CD14-positive monocyte (primary cell): ENCODE results near the gene MED26. TPM values are rescaled to one million over a fixed set of nuclear protein-coding genes. Genes with fewer than 3 reads are reported as not detected.

Source experiments
- DNase-seq, 3 donors: peaks; one replicate each; pipeline ENCODE4 v3.0.0-alpha.2; 2011 to 2022
- H2AFZ ChIP-seq: 2 replicates; pipeline ENCODE4 v1.6.0; 2012; ENCODE audit warnings: mild to moderate bottlenecking, low read depth, low read length, inconsistent platforms; ENCODE audit not compliant: insufficient read depth, poor library complexity, severe bottlenecking
- H3K27ac ChIP-seq, 2 donors: 1 replicate in 1 of 2; 2 replicates in 1 of 2; pipeline ENCODE4 v1.5.1; 2012 to 2013; ENCODE audit warnings: low read length in 2 of 2, control low read depth in 1 of 2, inconsistent platforms in 1 of 2, low read depth in 1 of 2, mild to moderate bottlenecking in 1 of 2
- H3K27me3 ChIP-seq, 2 donors: one replicate each; pipeline versions ENCODE4 v1.6.0 to v1.6.1; 2011 to 2013; ENCODE audit warnings: low read length in 2 of 2; ENCODE audit not compliant: control insufficient read depth in 2 of 2, insufficient read depth in 2 of 2
- H3K36me3 ChIP-seq, 2 donors: replicated peaks in 1 of 2; 1 replicate in 1 of 2; 2 replicates in 1 of 2; pipeline versions ENCODE4 v1.5.1 to v1.6.1; 2012 to 2013; ENCODE audit warnings: low read length in 2 of 2, control low read depth in 1 of 2, inconsistent platforms in 1 of 2, mild to moderate bottlenecking in 1 of 2; ENCODE audit not compliant: insufficient read depth in 2 of 2, control insufficient read depth in 1 of 2
- H3K4me1 ChIP-seq, 2 donors: 1 replicate in 1 of 2; 2 replicates in 1 of 2; pipeline versions ENCODE4 v1.5.1 to v1.6.1; 2012 to 2013; ENCODE audit warnings: low read length in 2 of 2, control low read depth in 1 of 2, inconsistent platforms in 1 of 2, mild to moderate bottlenecking in 1 of 2, moderate library complexity in 1 of 2; ENCODE audit not compliant: insufficient read depth in 2 of 2, control insufficient read depth in 1 of 2
- H3K4me2 ChIP-seq: replicated peaks from 2 replicates; pipeline ENCODE3; 2012; ENCODE audit warnings: low read length, moderate library complexity, mild to moderate bottlenecking; ENCODE audit not compliant: poor library complexity, severe bottlenecking; ENCODE audit errors: extremely low read depth
- H3K4me3 ChIP-seq, 3 experiments: fragments of 200-600 bp in 1 of 3; sonication (generic) in 1 of 3; replicated peaks in 1 of 3; 1 replicate in 2 of 3; 2 replicates in 1 of 3; pipeline ENCODE4 v1.5.1; 2011 to 2013; ENCODE audit warnings: low read length in 3 of 3, mild to moderate bottlenecking in 3 of 3, control low read depth in 2 of 3, low read depth in 2 of 3, inconsistent platforms in 1 of 3, moderate library complexity in 1 of 3
- H3K79me2 ChIP-seq: 2 replicates; pipeline ENCODE4 v1.6.0; 2012; ENCODE audit warnings: mild to moderate bottlenecking, control low read depth, inconsistent platforms, low read length, moderate library complexity; ENCODE audit not compliant: insufficient read depth
- H3K9ac ChIP-seq: 2 replicates; pipeline ENCODE4 v1.6.0; 2017; ENCODE audit warnings: low read length, mild to moderate bottlenecking; ENCODE audit not compliant: insufficient read depth, poor library complexity, severe bottlenecking
- H3K9me3 ChIP-seq, 2 donors: replicated peaks in 1 of 2; 1 replicate in 1 of 2; 2 replicates in 1 of 2; pipeline versions ENCODE4 v1.5.1 to v1.6.1; 2012 to 2013; ENCODE audit warnings: low read length in 2 of 2, control low read depth in 1 of 2; ENCODE audit not compliant: control insufficient read depth in 1 of 2, insufficient read depth in 1 of 2
- H4K20me1 ChIP-seq: 2 replicates; pipeline ENCODE4 v1.6.0; 2012; ENCODE audit warnings: mild to moderate bottlenecking, low read length, control low read depth, moderate library complexity; ENCODE audit not compliant: insufficient read depth
- H3K27ac Mint-ChIP-seq, 7 donors: one replicate each; pipeline ENCODE4 v1.8.0; 2020; ENCODE audit warnings: mild to moderate bottlenecking in 7 of 7, mixed read lengths in 7 of 7, moderate library complexity in 6 of 7, inconsistent platforms in 2 of 7
- H3K27me3 Mint-ChIP-seq, 3 donors: one replicate each; pipeline ENCODE4 v1.8.0; 2021 to 2022; ENCODE audit warnings: low read depth in 3 of 3, mild to moderate bottlenecking in 3 of 3, mixed read lengths in 3 of 3, moderate library complexity in 3 of 3, inconsistent platforms in 1 of 3
- H3K36me3 Mint-ChIP-seq, 2 donors: one replicate each; pipeline ENCODE4 v1.8.0; 2020; ENCODE audit warnings: mixed read lengths in 2 of 2, inconsistent platforms in 1 of 2, mild to moderate bottlenecking in 1 of 2
- H3K4me1 Mint-ChIP-seq: one replicate; pipeline ENCODE4 v1.8.0; 2020; ENCODE audit warnings: mild to moderate bottlenecking, mixed read lengths
- H3K4me3 Mint-ChIP-seq, 2 donors: one replicate each; pipeline ENCODE4 v1.8.0; 2020; ENCODE audit warnings: mild to moderate bottlenecking in 2 of 2, mixed read lengths in 2 of 2, moderate library complexity in 1 of 2
- H3K9me3 Mint-ChIP-seq, 7 donors: one replicate each; pipeline ENCODE4 v1.8.0; 2020 to 2022; ENCODE audit warnings: mixed read lengths in 7 of 7, mild to moderate bottlenecking in 6 of 7, moderate library complexity in 6 of 7, inconsistent platforms in 2 of 7
- WGBS: methylation state at CpG from one replicate; pipeline ENCODE4 v1.1.5; 2013; ENCODE audit warnings: missing lambda C conversion rate; ENCODE audit not compliant: insufficient coverage; 5-methylcytosine and 5-hydroxymethylcytosine counted together
- intact Hi-C, 2 donors: fragments of 100-400 bp; cut with micrococcal nuclease; formaldehyde crosslinking; loops; one replicate each; pipeline versions ENCODE4 v1.15.0 to v1.15.1; 2023
- polyA plus RNA-seq, 3 donors: library from polyadenylated mRNA; depleted of rRNA in 1 of 3; unstranded in 2 of 3; stranded (reverse) in 1 of 3; fragments of 300-500 nt in 2 of 3; fragments of >200 nt in 1 of 3; fragmentation: Illumina TruSeq in 2 of 3; gene quantifications; 1 replicate in 2 of 3; 2 replicates in 1 of 3; pipeline ENCODE4 v1.2.3, GENCODE V29; 2012 to 2021
- TF ChIP-seq, protein P1 (sequence below): fragments of 200-600 bp; IDR thresholded peaks from one replicate; pipeline ENCODE4 v1.8.0; 2022; ENCODE audit warnings: antibody characterized with exemption, mild to moderate bottlenecking

The MED26 gene
- polyA plus RNA-seq, 3 donors, result 1.1 to 7.1 (median 2.1) TPM

DNA sequence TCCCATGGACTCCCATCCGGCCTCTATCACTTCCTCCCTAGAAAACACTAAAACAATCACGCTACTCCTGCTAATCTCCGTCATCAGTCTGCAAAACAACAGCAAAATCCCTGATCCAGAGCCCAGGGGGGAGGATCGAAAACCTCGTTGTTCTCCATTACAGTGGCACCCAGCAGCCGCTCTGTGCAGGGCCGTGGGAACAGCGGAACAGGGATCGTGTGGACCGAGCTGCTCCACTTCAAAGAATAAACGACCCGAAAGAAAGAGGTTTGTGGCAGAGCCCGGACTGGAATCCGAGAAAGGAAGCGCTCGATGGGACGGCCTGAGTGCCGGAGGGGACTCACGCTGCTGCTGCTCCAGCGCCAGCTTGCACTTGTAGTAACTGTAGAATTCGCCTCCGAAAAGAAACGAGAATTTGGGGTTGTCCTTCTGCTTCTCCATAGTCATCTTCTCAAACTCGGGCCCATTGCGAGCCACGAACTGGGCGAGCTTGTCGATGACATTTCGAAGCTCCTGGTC, 86.4 kb downstream of the MED26 start:
- no peaks in the 10 kb centered on the region for H3K27me3 ChIP-seq
- TF ChIP-seq, protein P1, sequence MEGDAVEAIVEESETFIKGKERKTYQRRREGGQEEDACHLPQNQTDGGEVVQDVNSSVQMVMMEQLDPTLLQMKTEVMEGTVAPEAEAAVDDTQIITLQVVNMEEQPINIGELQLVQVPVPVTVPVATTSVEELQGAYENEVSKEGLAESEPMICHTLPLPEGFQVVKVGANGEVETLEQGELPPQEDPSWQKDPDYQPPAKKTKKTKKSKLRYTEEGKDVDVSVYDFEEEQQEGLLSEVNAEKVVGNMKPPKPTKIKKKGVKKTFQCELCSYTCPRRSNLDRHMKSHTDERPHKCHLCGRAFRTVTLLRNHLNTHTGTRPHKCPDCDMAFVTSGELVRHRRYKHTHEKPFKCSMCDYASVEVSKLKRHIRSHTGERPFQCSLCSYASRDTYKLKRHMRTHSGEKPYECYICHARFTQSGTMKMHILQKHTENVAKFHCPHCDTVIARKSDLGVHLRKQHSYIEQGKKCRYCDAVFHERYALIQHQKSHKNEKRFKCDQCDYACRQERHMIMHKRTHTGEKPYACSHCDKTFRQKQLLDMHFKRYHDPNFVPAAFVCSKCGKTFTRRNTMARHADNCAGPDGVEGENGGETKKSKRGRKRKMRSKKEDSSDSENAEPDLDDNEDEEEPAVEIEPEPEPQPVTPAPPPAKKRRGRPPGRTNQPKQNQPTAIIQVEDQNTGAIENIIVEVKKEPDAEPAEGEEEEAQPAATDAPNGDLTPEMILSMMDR, result no peak
- H3K4me1 ChIP-seq, result peaks cover 18 to 26% of the 10 kb centered on the region in 2 donors
- H2AFZ ChIP-seq, result peak overlapping the region; percentile 96
- peaks cover 54% of the 10 kb centered on the region for H4K20me1 ChIP-seq
- H3K9me3 ChIP-seq, result no peaks in the 10 kb centered on the region
- peak overlapping the region; percentile 46 to 90 for H3K27ac ChIP-seq
- Mint-ChIP-seq H3K27me3 (no peaks in the 10 kb centered on the region), H3K36me3 (peaks cover 22 to 40% of the 10 kb centered on the region in 2 donors), H3K4me1 (peaks cover 36% of the 10 kb centered on the region), H3K9me3 (no peaks in the 10 kb centered on the region), H3K27ac (peak overlapping the region; percentile 77 to 91 (median 80)), H3K4me3 (peak overlapping the region; percentile 87 to 92)
- H3K36me3 ChIP-seq, result peaks cover 20 to 32% of the 10 kb centered on the region in 2 donors
- peaks cover 80% of the 10 kb centered on the region for H3K79me2 ChIP-seq
- intact Hi-C loops, result loop anchor here (2.0 to 5.0 kb wide), 3 partner anchors 29 to 46 kb away; partner anchors contain the start of genes C19orf44 (in 2 of the 2) and CALR3 (in 2 of the 2)
- 2% methylated on average over 26 of the region's 29 CpGs for WGBS
- peak in 1 of 3 donors; percentile 4 for DNase-seq
- peak overlapping the region; percentile 73 to 99 (median 86) for H3K4me3 ChIP-seq
- H3K9ac ChIP-seq, result peak overlapping the region; percentile 93
- peak overlapping the region; percentile 95 for H3K4me2 ChIP-seq

GRCh38 chr19:16540948-16541347, 87.1 kb downstream of the MED26 start:
- Histone ChIP-seq H3K4me3 (peak overlapping the region in 1 of 3 experiments; percentile 99), H3K4me1 (peaks cover 18 to 26% of the 10 kb centered on the region in 2 donors), H3K4me2 (peak overlapping the region; percentile 95), H3K79me2 (peaks cover 86% of the 10 kb centered on the region), H2AFZ (no peak overlapping the region), H3K36me3 (peaks cover 26 to 39% of the 10 kb centered on the region in 2 donors), H3K27ac (peak overlapping the region in 1 of 2 donors; percentile 90), H3K27me3 (no peaks in the 10 kb centered on the region), H3K9me3 (no peaks in the 10 kb centered on the region), H3K9ac (peak overlapping the region; percentile 93), H4K20me1 (peaks cover 60% of the 10 kb centered on the region)
- Mint-ChIP-seq H3K4me3 (peak overlapping the region; percentile 87 to 92), H3K27me3 (no peaks in the 10 kb centered on the region), H3K4me1 (peaks cover 36% of the 10 kb centered on the region), H3K36me3 (peaks cover 29 to 47% of the 10 kb centered on the region in 2 donors), H3K9me3 (no peaks in the 10 kb centered on the region), H3K27ac (peak overlapping the region in 5 of 7 donors; percentile 79 to 91 (median 89))
- TF ChIP-seq, protein P1, result no peak
- DNase-seq, result no peak
- WGBS, result 99% methylated on average over 9 of the region's 12 CpGs
- intact Hi-C loops, result loop anchor here (5.0 kb wide), 2 partner anchors 44 to 46 kb away; partner anchors contain the start of genes C19orf44 (in 2 of the 2) and CALR3 (in 2 of the 2)
